ENCODE data around the gene VPS13D. TPM values are rescaled to one million over a fixed set of nuclear protein-coding genes. Genes with fewer than 3 reads are reported as not detected.

The VPS13D gene
- total RNA-seq, 1 experiment from 2014 or later = 29.0 TPM

DNA sequence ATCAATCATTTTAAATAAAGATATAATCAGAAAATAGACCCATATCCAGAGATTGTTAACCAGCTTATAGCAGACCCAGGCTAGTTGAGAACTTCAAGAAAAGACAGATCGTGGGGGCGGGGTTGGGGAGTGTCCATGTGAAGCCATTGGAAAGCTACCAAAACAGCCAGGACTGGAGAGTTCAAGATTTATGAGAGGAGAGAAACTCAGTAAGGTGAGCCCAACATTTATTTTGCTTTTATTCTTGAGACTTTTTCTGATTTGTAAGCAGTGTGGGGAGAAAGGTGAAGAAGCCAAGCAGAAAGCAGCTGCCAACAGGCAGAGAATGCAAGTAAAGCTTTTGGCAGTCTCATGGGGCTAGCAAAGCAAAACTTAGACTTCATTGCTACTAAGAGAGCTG, 179.9 kb downstream of the VPS13D start (continued):
- TF ChIP-seq E2F1 (CRISPR knock-in tag; IDR thresholded peaks at IDR 0.05) (no peak), CREB1 (CRISPR knock-in tag; IDR thresholded peaks at IDR 0.05) (no peak), FOXJ3 (CRISPR knock-in tag; IDR thresholded peaks at IDR 0.05; ENCODE audit: borderline replicate concordance) (no peak), FOXP1 (CRISPR knock-in tag; IDR thresholded peaks at IDR 0.05; ENCODE audit: borderline replicate concordance) (no peak), NFYB (CRISPR knock-in tag; conservative IDR thresholded peaks at IDR 0.05; ENCODE audit: low read depth) (no peak), GTF2I (CRISPR knock-in tag; conservative IDR thresholded peaks at IDR 0.05) (no peak), MLX (CRISPR knock-in tag; IDR thresholded peaks at IDR 0.05) (no peak), ZNF416 (CRISPR knock-in tag; IDR thresholded peaks at IDR 0.05) (no peak), KAT7 (CRISPR knock-in tag; IDR thresholded peaks at IDR 0.05; ENCODE audit: borderline replicate concordance) (no peak), E2F4 (CRISPR knock-in tag; IDR thresholded peaks at IDR 0.05; ENCODE audit: borderline replicate concordance, low read depth) (no peak)
- TF ChIP-seq, protein P1, sequence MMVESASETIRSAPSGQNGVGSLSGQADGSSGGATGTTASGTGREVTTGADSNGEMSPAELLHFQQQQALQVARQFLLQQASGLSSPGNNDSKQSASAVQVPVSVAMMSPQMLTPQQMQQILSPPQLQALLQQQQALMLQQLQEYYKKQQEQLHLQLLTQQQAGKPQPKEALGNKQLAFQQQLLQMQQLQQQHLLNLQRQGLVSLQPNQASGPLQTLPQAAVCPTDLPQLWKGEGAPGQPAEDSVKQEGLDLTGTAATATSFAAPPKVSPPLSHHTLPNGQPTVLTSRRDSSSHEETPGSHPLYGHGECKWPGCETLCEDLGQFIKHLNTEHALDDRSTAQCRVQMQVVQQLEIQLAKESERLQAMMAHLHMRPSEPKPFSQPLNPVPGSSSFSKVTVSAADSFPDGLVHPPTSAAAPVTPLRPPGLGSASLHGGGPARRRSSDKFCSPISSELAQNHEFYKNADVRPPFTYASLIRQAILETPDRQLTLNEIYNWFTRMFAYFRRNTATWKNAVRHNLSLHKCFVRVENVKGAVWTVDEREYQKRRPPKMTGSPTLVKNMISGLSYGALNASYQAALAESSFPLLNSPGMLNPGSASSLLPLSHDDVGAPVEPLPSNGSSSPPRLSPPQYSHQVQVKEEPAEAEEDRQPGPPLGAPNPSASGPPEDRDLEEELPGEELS (CRISPR knock-in tag; IDR thresholded peaks at IDR 0.05) = no peak
- TF ChIP-seq, protein P2, sequence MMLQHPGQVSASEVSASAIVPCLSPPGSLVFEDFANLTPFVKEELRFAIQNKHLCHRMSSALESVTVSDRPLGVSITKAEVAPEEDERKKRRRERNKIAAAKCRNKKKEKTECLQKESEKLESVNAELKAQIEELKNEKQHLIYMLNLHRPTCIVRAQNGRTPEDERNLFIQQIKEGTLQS (CRISPR knock-in tag; conservative IDR thresholded peaks at IDR 0.05) = no peak

GRCh38 chr1:12410351-12410750, 180.5 kb downstream of the VPS13D start:
- no peak overlapping the region for H3K4me3 Mint-ChIP-seq
- H3K27ac Mint-ChIP-seq = no peak overlapping the region
- POLR2A ChIA-PET = interaction anchor here (0.7 kb wide), 1 partner anchor 258 kb away, joined by 3 read pairs; no protein-coding TSS in a partner anchor
- H3K27me3 Mint-ChIP-seq (ENCODE audit: low read depth) = peaks cover 3% of the 10 kb centered on the region; the same call in 1 of the 2 replicates
- DNase-seq (ENCODE audit: low spot score) = no peak
- H3K36me3 Mint-ChIP-seq = peaks cover 16% of the 10 kb centered on the region
- no peak for TF ChIP-seq E2F5 (CRISPR knock-in tag; IDR thresholded peaks at IDR 0.05)
- no peak for TF ChIP-seq ZNF219 (CRISPR knock-in tag; IDR thresholded peaks at IDR 0.05; ENCODE audit: borderline replicate concordance)
- TF ChIP-seq, protein P3, sequence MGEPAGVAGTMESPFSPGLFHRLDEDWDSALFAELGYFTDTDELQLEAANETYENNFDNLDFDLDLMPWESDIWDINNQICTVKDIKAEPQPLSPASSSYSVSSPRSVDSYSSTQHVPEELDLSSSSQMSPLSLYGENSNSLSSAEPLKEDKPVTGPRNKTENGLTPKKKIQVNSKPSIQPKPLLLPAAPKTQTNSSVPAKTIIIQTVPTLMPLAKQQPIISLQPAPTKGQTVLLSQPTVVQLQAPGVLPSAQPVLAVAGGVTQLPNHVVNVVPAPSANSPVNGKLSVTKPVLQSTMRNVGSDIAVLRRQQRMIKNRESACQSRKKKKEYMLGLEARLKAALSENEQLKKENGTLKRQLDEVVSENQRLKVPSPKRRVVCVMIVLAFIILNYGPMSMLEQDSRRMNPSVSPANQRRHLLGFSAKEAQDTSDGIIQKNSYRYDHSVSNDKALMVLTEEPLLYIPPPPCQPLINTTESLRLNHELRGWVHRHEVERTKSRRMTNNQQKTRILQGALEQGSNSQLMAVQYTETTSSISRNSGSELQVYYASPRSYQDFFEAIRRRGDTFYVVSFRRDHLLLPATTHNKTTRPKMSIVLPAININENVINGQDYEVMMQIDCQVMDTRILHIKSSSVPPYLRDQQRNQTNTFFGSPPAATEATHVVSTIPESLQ (CRISPR knock-in tag; IDR thresholded peaks at IDR 0.05) = no peak
- TF ChIP-seq SMAD3 (CRISPR knock-in tag; IDR thresholded peaks at IDR 0.05; ENCODE audit: borderline replicate concordance) = no peak
- TF ChIP-seq JUN (CRISPR knock-in tag; IDR thresholded peaks at IDR 0.05) = no peak
- TF ChIP-seq MLX (CRISPR knock-in tag; IDR thresholded peaks at IDR 0.05) = no peak
- TF ChIP-seq, protein P4, sequence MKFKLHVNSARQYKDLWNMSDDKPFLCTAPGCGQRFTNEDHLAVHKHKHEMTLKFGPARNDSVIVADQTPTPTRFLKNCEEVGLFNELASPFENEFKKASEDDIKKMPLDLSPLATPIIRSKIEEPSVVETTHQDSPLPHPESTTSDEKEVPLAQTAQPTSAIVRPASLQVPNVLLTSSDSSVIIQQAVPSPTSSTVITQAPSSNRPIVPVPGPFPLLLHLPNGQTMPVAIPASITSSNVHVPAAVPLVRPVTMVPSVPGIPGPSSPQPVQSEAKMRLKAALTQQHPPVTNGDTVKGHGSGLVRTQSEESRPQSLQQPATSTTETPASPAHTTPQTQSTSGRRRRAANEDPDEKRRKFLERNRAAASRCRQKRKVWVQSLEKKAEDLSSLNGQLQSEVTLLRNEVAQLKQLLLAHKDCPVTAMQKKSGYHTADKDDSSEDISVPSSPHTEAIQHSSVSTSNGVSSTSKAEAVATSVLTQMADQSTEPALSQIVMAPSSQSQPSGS (CRISPR knock-in tag; IDR thresholded peaks at IDR 0.05; ENCODE audit: borderline replicate concordance, low read depth) = no peak
- TF ChIP-seq NR1H2 (CRISPR knock-in tag; IDR thresholded peaks at IDR 0.05) = no peak
- no peak for TF ChIP-seq NFE2L1 (CRISPR knock-in tag; IDR thresholded peaks at IDR 0.05)
- no peak for TF ChIP-seq TEAD1 (CRISPR knock-in tag; IDR thresholded peaks at IDR 0.05)
- no peak for TF ChIP-seq SP1 (CRISPR knock-in tag; conservative IDR thresholded peaks at IDR 0.05)
- CTCF ChIA-PET = no interaction called here
- peaks cover 11% of the 10 kb centered on the region; the same call in 1 of the 2 replicates for H3K4me1 Mint-ChIP-seq
- ATAC-seq = no peak
- H3K9me3 Mint-ChIP-seq = peaks cover 14% of the 10 kb centered on the region

All from WTC11 (cell line).